Choroid plexus epithelial cell (primary cell): Measurements from ENCODE around the gene GPLD1.

Experiments used
- DNase-seq: peaks from one replicate; pipeline ENCODE4 v3.0.0-alpha.2; 2010; ENCODE audit warnings: low read depth
- H3K4me3 ChIP-seq: 2 replicates; pipeline ENCODE4 v1.5.1; 2011; ENCODE audit warnings: low read depth, mild to moderate bottlenecking, control low read depth, low read length, moderate library complexity
- CTCF ChIP-seq: conservative IDR thresholded peaks from 2 replicates; pipeline ENCODE4 v1.5.1; 2011; ENCODE audit warnings: low read depth, mild to moderate bottlenecking, control low read depth, inconsistent platforms, low read length, moderate library complexity

The GPLD1 gene

GRCh38 chr6:24382220-24382540 lies 107.2 kb downstream of the GPLD1 start:
- H3K4me3 ChIP-seq, result no peak overlapping the region
- TF ChIP-seq CTCF, result no peak
- DNase-seq, result no peak

- no peak for TF ChIP-seq CTCF
- DNase-seq, result no peak
- no peak overlapping the region for H3K4me3 ChIP-seq
These were observed 107.7 kb downstream of the GPLD1 start for GRCh38 chr6:24381476-24382219.

GRCh38 chr6:24378473-24379097 lies 110.8 kb downstream of the GPLD1 start:
- H3K4me3 ChIP-seq, result no peak overlapping the region
- no peak for DNase-seq
- TF ChIP-seq CTCF, result no peak
